Measurements from ENCODE around the gene ERCC2.
"Not testable (repeated sequence)": the region's sequence is repeated elsewhere in the genome, so short reads cannot be mapped to it uniquely, and the experiment has no call there.

Gene ERCC2

DNA sequence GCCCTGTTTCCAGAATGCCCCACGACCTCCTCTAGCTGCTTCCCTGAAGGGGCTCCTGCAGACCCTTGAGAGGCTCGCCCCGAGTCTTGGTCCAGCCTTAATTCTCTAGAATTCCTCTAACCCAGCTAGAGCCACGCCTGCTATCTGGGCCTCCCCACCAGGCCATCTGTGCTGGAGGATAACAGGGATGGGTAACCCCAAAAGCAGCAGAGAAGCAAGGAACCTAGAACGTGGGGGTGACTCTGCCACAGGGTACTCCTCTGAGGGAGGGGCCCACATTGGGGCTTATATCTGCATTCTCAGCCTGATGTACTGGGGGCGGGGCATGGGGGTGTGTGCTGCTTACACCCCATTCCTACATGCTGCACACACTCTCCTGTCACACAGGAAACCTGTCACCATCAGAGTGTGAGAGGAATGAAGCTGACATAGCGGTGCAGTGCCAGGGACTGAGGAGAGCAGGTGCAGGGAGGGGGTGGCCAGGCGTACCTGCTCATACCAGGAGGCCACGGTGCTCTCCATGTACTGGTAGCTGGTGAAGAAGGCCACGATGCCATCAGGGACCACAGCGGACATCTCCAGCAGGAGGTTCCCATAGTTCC is 16.0 kb downstream of the ERCC2 start:
- no peak for DNase-seq (ENCODE audit: low read depth, low spot score)

DNA sequence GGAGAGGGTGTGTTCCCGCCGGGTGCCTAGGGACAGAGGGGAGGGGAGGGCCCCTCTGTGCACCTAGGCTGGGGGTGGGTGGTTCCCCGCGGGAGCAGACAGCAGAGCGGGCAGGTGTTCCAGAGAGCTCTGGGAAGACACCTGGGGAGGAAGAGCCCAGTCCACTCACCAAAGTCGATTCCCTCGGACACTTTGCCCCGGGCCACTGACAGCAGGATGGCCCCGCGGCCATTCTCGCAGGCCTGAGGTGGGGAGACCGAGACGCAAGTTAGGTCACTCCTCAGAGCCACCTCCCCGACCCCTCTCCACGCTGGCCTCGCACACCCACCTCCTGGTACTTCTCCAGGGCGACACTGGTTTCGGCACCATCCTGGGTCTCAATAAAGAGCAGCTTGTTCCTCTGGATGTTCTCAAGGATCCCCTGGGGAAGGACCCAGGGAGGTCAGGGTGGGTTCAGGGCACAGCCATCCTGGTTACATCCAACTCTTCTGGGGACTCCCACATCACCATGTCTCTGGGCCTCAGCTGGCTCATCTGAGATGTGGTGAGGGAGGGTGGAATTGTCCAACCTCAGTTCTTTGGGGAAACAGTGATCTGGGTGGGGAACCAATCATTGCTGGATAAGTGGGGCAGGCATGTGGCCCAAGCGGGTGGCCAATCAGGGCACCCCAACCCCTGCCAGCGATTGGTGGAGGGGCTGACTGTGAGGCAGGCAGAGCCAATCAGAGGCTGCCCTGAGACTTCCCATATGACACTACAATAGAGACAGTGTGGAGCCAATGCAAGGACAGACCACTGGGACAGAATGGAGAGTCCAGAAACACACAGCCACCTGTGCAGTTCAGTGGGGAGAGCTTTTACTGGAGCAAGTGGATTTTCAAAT is 17.2 kb downstream of the ERCC2 start:
- DNase-seq (ENCODE audit: low read depth, low spot score), result no peak

- no peak for DNase-seq (ENCODE audit: low read depth, low spot score)
Observed at GRCh38 chr19:45352471-45352870, 17.9 kb downstream of the ERCC2 start.

- no peak for DNase-seq (ENCODE audit: low read depth, low spot score)
Observed at GRCh38 chr19:45352062-45352461, 18.3 kb downstream of the ERCC2 start.

DNA sequence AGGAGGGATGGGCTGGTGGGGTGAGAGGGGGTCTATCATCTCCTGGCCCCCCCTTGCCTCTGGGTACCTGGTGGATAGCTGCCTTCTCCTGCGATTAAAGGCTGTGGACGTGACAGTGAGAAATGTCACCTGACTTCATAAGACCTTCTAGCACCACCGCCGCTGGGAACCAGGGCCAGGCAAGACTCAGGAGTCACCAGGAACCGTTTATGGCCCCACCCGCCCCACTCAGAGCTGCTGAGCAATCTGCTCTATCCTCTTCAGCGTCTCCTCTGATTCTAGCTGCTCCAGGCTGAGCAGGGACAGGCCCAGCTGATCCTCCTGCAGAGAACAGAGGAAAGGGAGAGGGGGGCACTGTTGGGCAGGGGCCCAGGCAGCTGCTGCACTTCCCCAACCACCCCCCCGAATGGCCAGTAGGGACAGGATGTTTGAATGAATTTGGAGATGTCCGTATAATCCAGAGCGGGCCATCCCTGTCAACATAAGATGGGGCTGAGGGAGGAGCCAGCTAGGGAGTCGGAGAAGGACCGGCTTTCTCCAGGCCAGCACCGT is 18.9 kb downstream of the ERCC2 start:
- no peak for DNase-seq (ENCODE audit: low read depth, low spot score)

DNA sequence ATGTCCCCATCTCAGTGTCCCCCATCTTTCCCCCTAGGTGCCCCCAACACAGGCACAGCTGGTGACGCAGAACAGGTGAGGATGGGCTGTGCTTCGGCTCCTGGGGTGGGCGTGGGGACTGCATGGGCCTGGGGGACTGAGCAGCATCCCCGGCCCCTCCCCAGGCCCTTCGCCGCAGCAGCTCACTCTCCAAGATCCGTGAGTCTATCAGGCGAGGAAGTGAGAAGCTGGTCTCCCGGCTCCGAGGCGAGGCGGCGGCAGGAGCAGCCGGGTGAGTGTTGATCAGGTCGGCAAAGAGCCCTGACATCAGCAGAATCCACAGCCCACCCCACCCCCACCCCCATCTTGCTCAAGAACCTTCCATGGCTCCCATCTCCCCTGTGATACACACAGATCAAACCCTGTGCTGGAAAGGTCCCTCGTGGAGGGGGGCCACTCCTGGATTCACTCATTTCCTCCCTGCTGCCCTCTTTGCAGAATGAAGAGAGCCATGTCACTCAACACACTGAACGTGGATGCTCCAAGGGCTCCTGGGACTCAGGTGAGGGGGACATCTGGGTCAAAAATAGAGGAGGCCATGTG is 19.8 kb downstream of the ERCC2 start:
- DNase-seq (ENCODE audit: low read depth, low spot score), result no peak

DNA sequence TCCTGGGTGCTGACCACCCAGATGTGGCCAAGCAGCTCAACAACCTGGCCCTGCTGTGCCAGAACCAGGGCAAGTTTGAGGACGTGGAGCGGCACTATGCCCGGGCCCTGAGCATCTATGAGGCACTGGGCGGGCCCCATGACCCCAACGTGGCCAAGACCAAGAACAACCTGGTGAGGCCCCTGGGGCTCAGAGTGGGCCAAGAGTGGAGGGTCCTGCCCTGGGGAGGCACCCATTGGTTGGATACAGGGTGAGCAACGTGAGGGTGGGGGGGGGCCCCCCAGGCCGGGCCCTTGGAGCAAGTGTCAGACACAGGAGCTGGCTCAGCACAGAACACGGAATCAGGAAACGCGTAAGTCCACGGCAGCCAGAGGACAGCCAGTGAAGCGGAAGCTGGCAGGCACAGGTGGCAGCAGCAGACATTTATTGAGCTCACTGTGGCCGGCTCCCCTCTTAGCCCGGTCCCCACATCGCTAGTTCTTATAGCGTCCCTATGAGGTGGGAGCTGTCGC is 20.9 kb downstream of the ERCC2 start:
- no peak for DNase-seq (ENCODE audit: low read depth, low spot score)

DNA sequence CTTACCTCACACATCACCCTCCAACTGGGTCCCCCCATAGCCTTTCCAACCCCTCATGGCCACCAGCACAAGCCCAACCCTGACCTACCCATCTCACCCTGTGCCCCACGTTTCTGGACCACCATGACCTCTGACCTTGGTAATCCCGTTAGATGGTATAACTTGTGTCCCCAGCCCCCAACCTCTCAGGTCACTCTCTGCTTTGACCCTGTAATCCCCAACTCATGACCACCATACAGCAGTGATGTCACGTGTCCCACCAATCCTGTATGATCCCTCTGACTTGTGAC is 21.3 kb downstream of the ERCC2 start:
- no peak for DNase-seq (ENCODE audit: low read depth, low spot score)

DNA sequence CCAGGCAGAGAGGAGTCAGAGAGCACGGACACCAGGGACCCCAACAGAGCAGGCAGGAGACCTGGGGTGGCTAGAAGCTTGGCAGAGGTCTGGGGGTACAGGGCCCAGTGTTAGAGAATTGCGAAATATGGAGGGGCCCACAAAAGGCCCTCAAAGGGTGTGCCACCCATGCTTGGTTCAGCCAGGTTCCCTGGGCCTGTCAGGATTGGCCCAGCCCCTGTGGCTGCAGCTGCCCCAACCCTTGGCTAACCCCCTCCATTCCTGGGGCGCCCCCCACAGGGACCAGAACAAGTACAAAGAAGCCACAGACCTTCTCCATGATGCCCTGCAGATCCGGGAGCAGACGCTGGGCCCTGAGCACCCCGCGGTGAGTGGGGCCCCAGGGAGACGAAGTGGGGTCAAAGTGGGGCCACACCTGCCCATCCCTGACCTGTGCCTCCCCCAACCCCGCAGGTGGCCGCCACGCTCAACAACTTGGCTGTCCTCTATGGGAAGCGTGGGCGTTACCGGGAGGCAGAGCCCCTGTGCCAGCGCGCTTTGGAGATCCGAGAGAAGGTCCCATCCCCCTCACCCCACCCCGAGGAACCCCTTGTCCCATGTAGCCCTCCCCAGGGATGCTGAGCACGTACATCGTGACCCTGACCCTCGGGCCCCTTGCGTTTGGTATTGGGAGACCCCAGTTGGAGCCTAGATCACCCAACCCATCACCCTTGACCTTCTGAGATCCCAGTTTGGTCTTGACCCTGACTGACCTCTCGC is 21.8 kb downstream of the ERCC2 start:
- DNase-seq (ENCODE audit: low read depth, low spot score), result no peak

GRCh38 chr19:45347570-45348366 is 22.6 kb downstream of the ERCC2 start:
- DNase-seq (ENCODE audit: low read depth, low spot score), result no peak

DNA sequence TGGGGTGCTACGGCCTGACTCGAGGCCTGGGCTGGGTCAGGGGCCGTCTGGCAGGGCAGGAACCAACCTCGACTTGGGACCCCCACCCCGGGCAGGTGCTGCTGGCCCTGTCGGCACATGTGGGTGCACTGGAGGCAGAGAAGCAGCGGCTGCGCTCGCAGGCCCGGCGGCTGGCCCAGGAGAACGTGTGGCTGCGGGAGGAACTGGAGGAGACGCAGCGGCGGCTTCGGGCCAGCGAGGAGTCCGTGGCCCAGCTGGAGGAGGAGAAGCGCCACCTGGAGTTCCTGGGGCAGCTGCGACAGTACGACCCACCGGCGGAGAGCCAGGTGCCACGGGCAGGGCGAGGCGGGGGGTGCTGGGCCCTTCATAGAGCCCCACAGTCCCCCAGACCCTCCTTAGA is 23.9 kb downstream of the ERCC2 start:
- DNase-seq (ENCODE audit: low read depth, low spot score), result no peak

DNA sequence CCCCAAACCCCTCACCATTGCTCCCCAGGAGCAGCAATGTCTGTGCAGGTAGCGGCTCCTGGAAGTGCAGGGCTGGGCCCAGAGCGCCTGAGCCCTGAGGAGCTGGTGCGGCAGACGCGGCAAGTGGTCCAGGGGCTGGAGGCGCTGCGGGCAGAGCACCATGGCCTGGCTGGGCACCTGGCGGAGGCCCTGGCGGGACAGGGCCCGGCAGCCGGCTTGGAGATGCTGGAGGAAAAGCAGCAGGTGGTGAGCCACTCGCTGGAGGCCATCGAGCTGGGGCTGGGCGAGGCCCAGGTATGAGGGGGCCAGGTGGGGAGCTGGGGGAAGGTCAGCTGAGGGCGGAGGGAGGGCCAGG is 24.9 kb downstream of the ERCC2 start:
- no peak for DNase-seq (ENCODE audit: low read depth, low spot score)

DNA sequence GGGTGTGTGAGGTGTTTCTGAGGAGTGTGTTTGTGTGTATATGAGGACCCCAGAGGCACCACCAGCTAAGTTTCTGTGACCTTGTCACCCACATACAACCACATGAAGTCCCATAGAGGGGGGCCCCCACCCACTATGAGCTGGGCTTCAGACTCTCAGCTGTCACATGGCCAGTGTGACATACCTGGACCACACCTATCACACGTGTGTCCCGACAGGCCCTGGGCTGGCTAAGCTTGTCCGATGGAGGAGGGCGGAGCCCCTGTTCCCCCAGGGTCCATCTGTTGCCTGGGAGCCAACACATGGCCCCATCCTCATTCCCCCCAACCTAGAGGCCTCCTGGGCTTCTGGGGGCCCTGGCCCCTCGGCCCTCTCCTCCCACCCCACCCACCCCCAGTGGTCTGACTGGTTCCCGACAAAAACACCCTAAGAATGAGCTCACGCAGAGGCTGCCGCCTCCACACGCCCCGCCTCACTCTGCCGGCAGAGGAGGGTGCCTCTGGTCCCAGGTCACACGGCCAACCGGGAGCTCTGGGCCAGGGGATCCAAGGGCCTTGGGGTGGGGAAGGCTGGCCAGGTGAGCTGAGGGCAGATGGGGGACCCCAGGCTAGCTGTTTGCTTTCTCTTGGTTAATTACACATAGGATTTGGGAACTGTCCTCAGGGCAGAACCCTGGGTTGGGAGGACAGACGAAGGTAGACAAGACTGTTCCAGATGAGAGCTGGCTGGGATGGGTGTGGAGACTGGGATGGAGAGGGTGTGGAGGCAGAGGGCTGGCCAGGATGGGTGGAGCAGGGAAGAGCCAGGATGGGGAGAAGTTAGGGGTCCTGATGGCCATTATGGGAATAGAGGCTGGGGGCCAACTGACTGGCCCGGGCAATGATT is 25.5 kb downstream of the ERCC2 start:
- no peak for DNase-seq (ENCODE audit: low read depth, low spot score)

- DNase-seq (ENCODE audit: low read depth, low spot score), result no peak
Observed at GRCh38 chr19:45342911-45343310, 27.5 kb downstream of the ERCC2 start.

DNA sequence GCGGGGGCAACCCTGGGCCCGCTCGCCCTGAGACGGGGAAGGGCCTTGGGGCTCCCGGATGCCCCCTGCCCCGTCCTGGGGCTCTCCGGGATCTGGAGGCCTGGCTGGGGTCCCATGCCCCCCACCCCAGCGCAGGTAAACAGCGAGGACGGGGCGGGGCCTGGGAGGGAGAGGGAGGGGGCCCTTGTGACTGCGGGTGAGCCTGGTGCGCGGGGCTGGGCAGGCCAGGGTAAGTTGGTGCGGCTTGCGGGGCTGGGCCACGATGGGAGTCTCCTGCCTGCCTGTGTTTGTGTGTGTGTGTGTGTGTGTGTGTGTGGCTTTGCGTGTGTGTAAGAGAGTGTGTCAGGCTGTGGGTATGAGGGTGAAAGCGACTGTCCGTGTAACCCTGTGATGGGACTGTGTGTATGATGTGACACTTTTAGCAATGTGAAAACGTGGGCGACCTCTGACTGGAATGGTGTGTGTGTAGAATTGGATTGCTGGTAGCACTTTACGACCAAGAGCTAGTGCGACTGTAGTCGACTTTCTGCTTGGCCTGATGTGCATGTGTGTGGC is 29.4 kb downstream of the ERCC2 start:
- no peak for DNase-seq (ENCODE audit: low read depth, low spot score)

DNA sequence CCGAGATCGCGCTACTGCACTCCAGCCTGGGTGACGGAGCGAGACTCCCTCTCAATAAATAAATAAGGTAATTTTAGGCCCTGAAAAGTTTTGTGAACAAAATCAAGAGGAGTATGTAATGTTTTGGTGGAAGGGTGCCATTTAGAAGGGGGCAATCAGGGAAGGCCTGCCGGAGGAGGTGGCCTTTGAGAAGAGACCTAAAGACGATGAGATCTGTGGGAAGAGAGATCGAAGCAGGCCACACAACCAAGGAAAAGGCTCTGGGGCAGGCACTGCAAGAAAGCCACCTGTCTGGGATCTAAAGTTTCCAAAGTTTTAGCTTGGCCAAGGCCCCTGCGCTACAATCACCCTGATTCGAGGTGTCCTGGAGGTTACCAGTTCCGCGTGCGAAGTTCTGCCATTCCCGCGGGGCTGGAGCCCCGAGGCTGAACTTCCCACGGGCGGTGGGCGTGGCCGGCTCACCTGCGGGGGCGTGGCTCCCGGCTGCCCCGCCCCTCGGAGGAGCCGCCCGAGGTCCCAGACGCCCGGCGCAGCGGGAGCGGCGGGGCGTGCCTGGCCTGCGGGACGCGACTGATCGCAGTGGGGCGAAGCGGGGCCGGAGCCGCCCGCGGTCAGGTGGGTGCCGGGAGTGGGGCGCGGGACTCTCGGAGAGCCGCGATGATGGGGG is 30.0 kb downstream of the ERCC2 start, which contains the start of gene KLC3:
Gene KLC3, plus strand, starts transcription at position 519 of the 667 bp plus-strand sequence. CDS start 4,792 bp downstream, outside the sequence.
- DNase-seq (ENCODE audit: low read depth, low spot score), result no peak

DNA sequence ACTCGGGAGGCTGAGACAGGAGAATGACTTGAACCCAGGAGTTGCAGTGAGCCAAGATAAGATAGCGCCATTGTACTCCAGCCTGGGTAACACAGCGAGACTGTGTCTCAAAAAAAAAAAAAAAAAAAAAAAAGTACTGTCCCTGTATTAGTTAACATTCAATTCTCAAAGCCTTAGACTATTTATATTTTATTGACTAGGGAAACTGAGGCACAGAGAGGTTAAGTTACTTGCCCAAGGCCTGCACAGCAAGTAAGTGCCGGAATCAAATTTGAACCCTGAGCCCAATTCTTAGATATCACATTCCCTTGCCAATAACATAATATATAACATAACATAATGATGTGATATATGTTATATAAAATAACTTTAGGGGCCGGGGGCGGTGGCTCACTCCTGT is 30.7 kb downstream of the ERCC2 start:
- no peak for DNase-seq (ENCODE audit: low read depth, low spot score)

DNA sequence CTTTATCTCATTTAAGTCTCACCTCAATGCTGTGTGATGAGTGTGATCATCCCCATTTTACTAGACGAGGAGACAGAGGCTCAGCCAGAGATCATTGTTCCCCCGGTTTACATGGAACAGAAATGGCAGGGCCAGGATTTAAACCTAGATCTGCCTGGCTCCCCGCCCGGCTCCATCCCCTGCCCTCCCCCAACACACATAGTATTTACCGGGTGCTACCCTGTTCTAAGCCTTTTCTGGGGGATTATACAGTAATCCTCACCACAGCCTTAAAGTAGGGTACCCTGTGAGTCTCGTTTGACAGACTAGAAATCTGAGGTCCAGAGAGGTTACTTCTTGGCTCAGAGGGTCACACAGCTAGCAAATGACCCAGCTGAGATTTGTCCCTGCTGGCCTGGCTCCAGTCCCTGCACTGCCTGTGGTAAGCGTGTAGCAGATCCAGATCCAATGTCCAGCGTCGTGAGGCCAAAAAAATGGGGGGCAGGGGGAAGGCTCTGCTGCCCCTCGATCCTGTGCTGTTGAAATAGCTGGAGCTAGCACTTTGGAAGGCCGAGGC is 33.6 kb downstream of the ERCC2 start:
- DNase-seq (ENCODE audit: low read depth, low spot score), result no peak

GRCh38 chr19:45334881-45335280 is 35.5 kb downstream of the ERCC2 start:
- DNase-seq (ENCODE audit: low read depth, low spot score), result not testable (repeated sequence)
